ENCODE data around the gene MT1E. TPM values are rescaled to one million over a fixed set of nuclear protein-coding genes. Genes with fewer than 3 reads are reported as not detected.

The MT1E gene
- total and polyA plus RNA-seq, 2 donors: 2.1 to 126 TPM

DNA sequence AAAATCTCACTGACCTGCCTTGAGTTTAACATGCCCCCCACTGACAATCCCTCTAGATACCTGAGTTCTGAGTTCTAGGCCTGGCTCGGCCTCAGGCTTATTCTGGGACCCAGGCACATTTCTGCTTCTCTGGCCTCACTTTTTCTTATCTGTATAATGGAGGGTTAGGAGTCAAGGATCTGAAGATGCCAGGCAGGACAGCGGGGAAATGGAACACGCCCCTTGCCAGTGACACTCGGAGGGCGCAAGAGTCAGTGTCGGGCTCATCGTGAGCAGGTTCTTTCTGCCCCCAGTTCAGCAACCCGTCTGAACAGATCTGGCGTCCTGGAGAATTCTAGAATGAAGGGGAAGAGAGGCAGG, 36.8 kb upstream of the MT1E start:
- Histone ChIP-seq H3K27me3 (ENCODE audit: control insufficient read depth in 2 of 2, insufficient read depth in 1 of 2, low read length in 1 of 2) (peaks cover 31 to 70% of the 10 kb centered on the region in 2 donors), H3K4me1 (ENCODE audit: control insufficient read depth in 2 of 2, insufficient read depth in 2 of 2, low read length in 2 of 2) (peaks cover 4% of the 10 kb centered on the region in 2 donors), H3K4me3 (ENCODE audit: low read length in 2 of 2) (no peak overlapping the region), H3K36me3 (ENCODE audit: control insufficient read depth in 2 of 2, insufficient read depth in 2 of 2, low read length in 1 of 2) (no peaks in the 10 kb centered on the region), H3K9me3 (ENCODE audit: control insufficient read depth in 2 of 2, insufficient read depth in 1 of 2, low read length in 1 of 2) (no peaks in the 10 kb centered on the region), H3K27ac (ENCODE audit: low read depth in 1 of 2, low read length in 1 of 2) (no peak overlapping the region)
- 44% methylated on average over 9 of the region's 9 CpGs for WGBS
- DNase-seq (ENCODE audit: low read depth in 6 of 9, low spot score in 9 of 9): no peak

- DNase-seq (ENCODE audit: low read depth in 6 of 9, low spot score in 9 of 9): no peak
- H3K9me3 ChIP-seq (ENCODE audit: control insufficient read depth in 2 of 2, insufficient read depth in 1 of 2, low read length in 1 of 2): no peaks in the 10 kb centered on the region
- H3K27ac ChIP-seq (ENCODE audit: low read depth in 1 of 2, low read length in 1 of 2): no peak within 1 kb of the TSS
- H3K4me3 ChIP-seq (ENCODE audit: low read length in 2 of 2): peak within 1 kb of the TSS in 1 of 2 donors; percentile 32
- no peaks in the 10 kb centered on the region for H3K36me3 ChIP-seq (ENCODE audit: control insufficient read depth in 2 of 2, insufficient read depth in 2 of 2, low read length in 1 of 2)
- peaks cover 31 to 64% of the 10 kb centered on the region in 2 donors for H3K27me3 ChIP-seq (ENCODE audit: control insufficient read depth in 2 of 2, insufficient read depth in 1 of 2, low read length in 1 of 2)
- H3K4me1 ChIP-seq (ENCODE audit: control insufficient read depth in 2 of 2, insufficient read depth in 2 of 2, low read length in 2 of 2): peaks cover 4% of the 10 kb centered on the region in 2 donors
- WGBS: 6% methylated on average over 87 of the region's 87 CpGs
Measured at GRCh38 chr16:56589141-56590039, 36.2 kb upstream of the MT1E start, which contains the start of gene MT3. Gene MT3, plus strand, starts transcription at chr16:56589528. Its CDS starts 63 bp downstream, at chr16:56589591.

GRCh38 chr16:56591377-56592060, 34.1 kb upstream of the MT1E start:
- H3K27me3 ChIP-seq (ENCODE audit: control insufficient read depth in 2 of 2, insufficient read depth in 1 of 2, low read length in 1 of 2): peaks cover 29 to 52% of the 10 kb centered on the region in 2 donors
- 50% methylated on average over 4 of the region's 4 CpGs for WGBS
- H3K9me3 ChIP-seq (ENCODE audit: control insufficient read depth in 2 of 2, insufficient read depth in 1 of 2, low read length in 1 of 2): no peaks in the 10 kb centered on the region
- peaks cover 4% of the 10 kb centered on the region in 2 donors for H3K4me1 ChIP-seq (ENCODE audit: control insufficient read depth in 2 of 2, insufficient read depth in 2 of 2, low read length in 2 of 2)
- DNase-seq (ENCODE audit: low read depth in 6 of 9, low spot score in 9 of 9): no peak
- no peak overlapping the region for H3K27ac ChIP-seq (ENCODE audit: low read depth in 1 of 2, low read length in 1 of 2)
- H3K4me3 ChIP-seq (ENCODE audit: low read length in 2 of 2): no peak overlapping the region
- no peaks in the 10 kb centered on the region for H3K36me3 ChIP-seq (ENCODE audit: control insufficient read depth in 2 of 2, insufficient read depth in 2 of 2, low read length in 1 of 2)

DNA sequence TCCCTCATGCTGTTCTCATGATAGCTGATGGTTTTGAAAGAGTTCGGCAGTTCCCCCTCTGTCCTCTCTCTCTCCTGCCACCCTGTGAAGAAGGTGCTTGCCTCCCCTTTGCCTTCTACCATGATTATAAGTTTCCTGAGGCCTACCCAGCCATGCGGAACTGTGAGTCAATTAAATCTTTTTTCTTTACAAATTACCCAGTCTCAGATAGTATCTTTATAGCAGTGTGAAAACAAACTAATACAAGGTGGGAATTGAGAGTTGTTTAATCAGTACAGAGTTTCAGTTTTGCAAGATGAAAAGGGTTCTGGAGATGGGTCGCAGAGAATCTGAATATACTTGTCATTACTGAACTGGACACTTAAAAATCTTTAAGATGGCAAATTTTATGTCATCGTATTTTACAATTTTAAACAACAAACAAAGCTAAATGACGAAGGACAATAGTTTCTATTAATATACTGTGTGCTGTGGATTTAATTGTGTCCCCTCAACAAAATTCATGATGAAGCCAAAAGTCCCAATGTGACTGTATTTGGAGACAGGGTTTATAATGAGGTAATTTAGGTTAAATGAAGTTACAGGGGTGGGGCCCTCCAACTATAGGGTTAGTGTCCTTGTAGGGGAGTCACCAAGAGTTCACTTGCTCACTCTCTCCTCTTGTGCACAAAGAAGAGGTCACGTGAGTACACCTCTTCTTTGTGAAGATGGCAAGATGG, 31.8 kb upstream of the MT1E start:
- WGBS: 97% methylated on average over 6 of the region's 6 CpGs
- peaks cover 4% of the 10 kb centered on the region in 2 donors for H3K4me1 ChIP-seq (ENCODE audit: control insufficient read depth in 2 of 2, insufficient read depth in 2 of 2, low read length in 2 of 2)
- no peak for DNase-seq (ENCODE audit: low read depth in 6 of 9, low spot score in 9 of 9)
- peaks cover 14 to 31% of the 10 kb centered on the region in 2 donors for H3K27me3 ChIP-seq (ENCODE audit: control insufficient read depth in 2 of 2, insufficient read depth in 1 of 2, low read length in 1 of 2)
- H3K9me3 ChIP-seq (ENCODE audit: control insufficient read depth in 2 of 2, insufficient read depth in 1 of 2, low read length in 1 of 2): no peaks in the 10 kb centered on the region
- H3K36me3 ChIP-seq (ENCODE audit: control insufficient read depth in 2 of 2, insufficient read depth in 2 of 2, low read length in 1 of 2): no peaks in the 10 kb centered on the region
- no peak overlapping the region for H3K27ac ChIP-seq (ENCODE audit: low read depth in 1 of 2, low read length in 1 of 2)
- H3K4me3 ChIP-seq (ENCODE audit: low read length in 2 of 2): no peak overlapping the region

DNA sequence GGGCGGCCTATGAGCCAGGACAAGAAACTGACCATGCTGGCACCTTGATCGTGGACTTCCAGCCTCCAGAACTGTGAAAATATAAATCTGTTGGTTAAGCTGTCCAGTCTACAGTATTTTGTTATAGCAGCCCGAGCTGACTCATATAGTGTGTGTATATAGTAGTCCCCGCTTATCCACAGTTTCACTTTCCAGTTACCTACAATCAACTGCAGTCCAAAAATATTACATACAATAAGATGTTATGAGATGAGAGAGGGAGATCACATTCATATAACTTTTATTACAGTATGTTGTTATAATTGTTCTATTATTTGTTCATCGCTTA, 31.3 kb upstream of the MT1E start:
- Histone ChIP-seq H3K4me1 (ENCODE audit: control insufficient read depth in 2 of 2, insufficient read depth in 2 of 2, low read length in 2 of 2) (peaks cover 2 to 4% of the 10 kb centered on the region in 2 donors), H3K9me3 (ENCODE audit: control insufficient read depth in 2 of 2, insufficient read depth in 1 of 2, low read length in 1 of 2) (no peaks in the 10 kb centered on the region), H3K4me3 (ENCODE audit: low read length in 2 of 2) (no peak overlapping the region), H3K27ac (ENCODE audit: low read depth in 1 of 2, low read length in 1 of 2) (no peak overlapping the region), H3K36me3 (ENCODE audit: control insufficient read depth in 2 of 2, insufficient read depth in 2 of 2, low read length in 1 of 2) (no peaks in the 10 kb centered on the region), H3K27me3 (ENCODE audit: control insufficient read depth in 2 of 2, insufficient read depth in 1 of 2, low read length in 1 of 2) (peaks cover 9 to 26% of the 10 kb centered on the region in 2 donors)
- 85% methylated on average over 5 of the region's 5 CpGs for WGBS
- DNase-seq (ENCODE audit: low read depth in 6 of 9, low spot score in 9 of 9): no peak

GRCh38 chr16:56600398-56600999, 25.1 kb upstream of the MT1E start:
- WGBS: 40% methylated on average over 8 of the region's 8 CpGs
- no peak for DNase-seq (ENCODE audit: low read depth in 6 of 9, low spot score in 9 of 9)
- Histone ChIP-seq H3K36me3 (ENCODE audit: control insufficient read depth in 2 of 2, insufficient read depth in 2 of 2, low read length in 1 of 2) (no peaks in the 10 kb centered on the region), H3K9me3 (ENCODE audit: control insufficient read depth in 2 of 2, insufficient read depth in 1 of 2, low read length in 1 of 2) (no peaks in the 10 kb centered on the region), H3K27me3 (ENCODE audit: control insufficient read depth in 2 of 2, insufficient read depth in 1 of 2, low read length in 1 of 2) (peaks cover 0 to 33% of the 10 kb centered on the region in 2 donors), H3K27ac (ENCODE audit: low read depth in 1 of 2, low read length in 1 of 2) (no peak overlapping the region), H3K4me1 (ENCODE audit: control insufficient read depth in 2 of 2, insufficient read depth in 2 of 2, low read length in 2 of 2) (no peaks in the 10 kb centered on the region), H3K4me3 (ENCODE audit: low read length in 2 of 2) (no peak overlapping the region)

- WGBS: 82% methylated on average over 9 of the region's 9 CpGs
Measured at GRCh38 chr16:56601325-56601724, 24.3 kb upstream of the MT1E start.

GRCh38 chr16:56603589-56603988, 22.0 kb upstream of the MT1E start:
- no peaks in the 10 kb centered on the region for H3K36me3 ChIP-seq (ENCODE audit: control insufficient read depth in 2 of 2, insufficient read depth in 2 of 2, low read length in 1 of 2)
- H3K4me3 ChIP-seq (ENCODE audit: low read length in 2 of 2): no peak overlapping the region
- WGBS: 30% methylated on average over 4 of the region's 4 CpGs
- H3K27ac ChIP-seq (ENCODE audit: low read depth in 1 of 2, low read length in 1 of 2): no peak overlapping the region
- peaks cover 0 to 46% of the 10 kb centered on the region in 2 donors for H3K27me3 ChIP-seq (ENCODE audit: control insufficient read depth in 2 of 2, insufficient read depth in 1 of 2, low read length in 1 of 2)
- DNase-seq (ENCODE audit: low read depth in 6 of 9, low spot score in 9 of 9): no peak
- peaks cover 2 to 16% of the 10 kb centered on the region in 2 donors for H3K4me1 ChIP-seq (ENCODE audit: control insufficient read depth in 2 of 2, insufficient read depth in 2 of 2, low read length in 2 of 2)
- H3K9me3 ChIP-seq (ENCODE audit: control insufficient read depth in 2 of 2, insufficient read depth in 1 of 2, low read length in 1 of 2): no peaks in the 10 kb centered on the region

More at GRCh38 chr16:56601325-56601724, 24.3 kb upstream of the MT1E start:
- H3K27me3 ChIP-seq (ENCODE audit: control insufficient read depth in 2 of 2, insufficient read depth in 1 of 2, low read length in 1 of 2): peaks cover 0 to 33% of the 10 kb centered on the region in 2 donors
- no peaks in the 10 kb centered on the region for H3K36me3 ChIP-seq (ENCODE audit: control insufficient read depth in 2 of 2, insufficient read depth in 2 of 2, low read length in 1 of 2)
- H3K27ac ChIP-seq (ENCODE audit: low read depth in 1 of 2, low read length in 1 of 2): no peak overlapping the region
- no peaks in the 10 kb centered on the region for H3K4me1 ChIP-seq (ENCODE audit: control insufficient read depth in 2 of 2, insufficient read depth in 2 of 2, low read length in 2 of 2)
- no peak for DNase-seq (ENCODE audit: low read depth in 6 of 9, low spot score in 9 of 9)
- no peaks in the 10 kb centered on the region for H3K9me3 ChIP-seq (ENCODE audit: control insufficient read depth in 2 of 2, insufficient read depth in 1 of 2, low read length in 1 of 2)
- no peak overlapping the region for H3K4me3 ChIP-seq (ENCODE audit: low read length in 2 of 2)
